Measurements from ENCODE around the gene DAB2IP.

DAB2IP gene

GRCh38 chr9:121645853-121646807 is 5.3 kb upstream of the DAB2IP start:
- no peak for DNase-seq

GRCh38 chr9:121646992-121647391 is 4.4 kb upstream of the DAB2IP start:
- no peak for DNase-seq

GRCh38 chr9:121648172-121648571 is 3.3 kb upstream of the DAB2IP start:
- no peak for DNase-seq

DNA sequence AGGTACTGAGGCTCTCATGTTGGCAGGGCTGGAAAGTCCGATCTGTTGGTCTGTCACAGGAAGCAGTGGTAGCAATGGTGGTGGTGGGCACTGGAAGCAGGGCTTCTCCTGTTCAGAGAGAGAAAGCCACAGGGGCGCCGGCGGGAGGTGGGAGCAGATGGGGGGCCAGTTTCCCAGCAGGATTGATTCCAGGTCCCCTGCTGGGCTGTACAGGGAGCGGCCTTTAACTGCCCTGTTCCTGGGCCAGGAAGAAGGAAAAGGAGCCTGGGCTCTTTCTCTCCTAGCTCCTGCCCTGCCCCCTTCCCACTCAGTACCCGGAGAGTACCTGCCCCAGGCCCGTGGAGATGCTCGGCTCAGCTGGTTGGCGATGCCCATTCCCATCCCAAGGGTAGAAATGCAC is 2.6 kb upstream of the DAB2IP start:
- no peak for DNase-seq

- no peak for DNase-seq
These were observed 1.8 kb upstream of the DAB2IP start for GRCh38 chr9:121649476-121650216.

DNA sequence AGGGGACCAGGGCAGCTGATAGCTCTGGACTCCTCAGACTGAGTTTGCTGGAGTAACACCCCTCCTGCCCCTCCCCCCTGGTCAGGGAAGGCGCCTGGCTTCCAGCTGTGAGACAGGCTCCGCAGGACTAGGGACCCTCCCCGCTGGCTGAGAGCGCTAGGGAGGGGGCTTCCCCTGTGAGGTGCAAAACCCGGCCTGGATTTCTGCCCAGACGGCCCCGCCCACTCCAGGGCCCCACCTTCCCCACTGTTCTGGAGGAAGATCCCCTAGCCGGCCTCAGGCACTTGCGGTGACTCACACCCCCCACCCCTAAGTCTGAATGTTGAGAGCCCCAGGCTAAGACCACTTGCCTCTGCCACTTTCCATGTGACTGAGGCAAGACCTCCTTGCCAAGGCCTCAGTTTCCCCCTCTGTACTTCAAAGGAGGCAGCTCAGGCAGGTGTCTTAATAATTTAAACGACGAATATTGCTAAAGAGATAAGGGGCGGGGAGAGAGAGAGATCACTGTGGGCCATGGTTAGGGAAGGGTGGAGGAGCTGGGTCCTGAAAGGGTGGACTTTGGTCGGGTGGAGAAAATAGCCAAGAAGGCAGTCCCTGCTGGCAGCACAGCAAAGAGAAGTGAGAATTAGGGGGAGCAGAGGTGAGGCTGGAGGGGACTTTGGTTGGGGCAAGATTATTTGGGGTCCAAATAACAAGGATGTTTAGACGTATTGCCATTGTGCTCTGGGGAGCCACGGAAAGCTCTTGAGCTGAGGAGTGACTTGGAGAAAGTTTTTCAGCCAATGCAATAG is 1.0 kb upstream of the DAB2IP start:
- peak; percentile 47 to 65 for DNase-seq

DNA sequence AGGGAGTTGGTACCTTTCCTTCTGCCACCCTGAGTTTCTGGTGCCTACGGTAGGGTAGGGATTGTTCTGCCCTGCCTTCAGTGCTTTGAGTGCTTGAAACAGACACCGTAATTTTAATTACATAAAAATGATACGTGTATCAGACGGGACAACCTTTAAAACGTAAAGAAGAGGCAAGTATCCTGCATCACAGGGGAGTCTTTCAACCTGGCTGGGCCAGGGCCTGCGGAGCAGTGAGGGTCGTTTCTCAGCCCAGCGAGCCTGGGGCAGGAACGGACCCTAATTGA is 483 bp upstream of the DAB2IP start:
- DNase-seq = no peak

DNA sequence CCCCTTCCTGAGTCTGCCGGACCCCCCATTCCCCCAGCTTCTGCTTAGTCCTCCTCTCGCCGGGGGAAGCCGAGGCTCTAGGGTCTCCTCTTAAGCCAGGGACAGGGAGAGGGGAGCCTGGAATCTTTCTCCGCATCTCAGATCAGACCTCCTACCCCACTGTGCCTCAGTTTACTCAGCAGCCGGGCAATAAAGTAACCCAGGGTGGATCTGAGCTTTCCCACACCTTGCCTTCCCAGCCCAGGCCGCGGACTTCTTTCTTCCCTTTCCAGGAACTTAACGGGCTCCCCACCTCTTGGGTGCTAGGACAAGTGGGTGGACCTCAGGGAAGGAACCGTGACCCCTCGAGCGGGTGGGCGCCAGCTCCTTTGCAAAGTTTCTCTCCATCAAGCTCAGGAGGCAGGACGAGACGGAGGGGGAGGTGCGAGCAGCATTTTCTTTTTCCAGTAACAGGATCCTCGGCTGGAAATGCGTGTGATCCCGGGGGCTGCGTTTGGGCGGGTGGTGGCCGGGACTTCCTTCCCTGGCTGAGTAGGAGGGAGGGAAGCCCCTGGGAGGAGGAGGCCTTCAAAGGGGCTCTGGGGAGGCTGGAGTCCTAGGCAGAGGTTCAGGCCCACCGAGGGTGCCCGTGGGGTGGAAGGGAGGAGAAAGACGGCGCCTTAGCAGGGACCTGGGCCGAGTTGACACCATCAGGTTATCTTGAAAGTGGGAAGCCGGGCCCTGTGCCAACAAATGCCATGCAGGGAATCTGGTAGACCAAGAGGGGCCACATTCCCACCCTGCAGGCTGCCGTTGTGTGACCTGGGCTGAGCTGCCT is 795 bp downstream of the DAB2IP start:
- DNase-seq = no peak

DNA sequence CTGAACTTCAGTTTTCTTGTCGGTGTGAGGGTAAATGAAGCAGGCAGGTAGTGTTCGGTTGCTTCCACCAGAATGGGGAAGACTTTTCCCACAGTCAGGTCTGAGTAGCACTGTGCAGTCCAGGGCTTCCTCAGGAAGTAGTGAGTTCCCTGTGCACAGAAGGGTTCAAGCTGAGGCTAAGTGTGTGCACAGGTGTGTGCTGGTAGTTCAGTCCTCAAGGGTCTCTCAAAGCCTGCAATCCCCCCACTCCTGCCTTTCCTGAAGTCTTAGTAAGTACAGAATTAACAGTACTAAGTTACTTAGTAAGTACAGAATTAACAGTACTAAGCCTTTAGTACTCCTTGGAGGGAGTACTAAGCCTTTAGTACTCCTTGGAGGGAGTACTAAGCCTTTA is 1.4 kb downstream of the DAB2IP start:
- no peak for DNase-seq

GRCh38 chr9:121654499-121655140 is 3.2 kb downstream of the DAB2IP start:
- DNase-seq = no peak

DNA sequence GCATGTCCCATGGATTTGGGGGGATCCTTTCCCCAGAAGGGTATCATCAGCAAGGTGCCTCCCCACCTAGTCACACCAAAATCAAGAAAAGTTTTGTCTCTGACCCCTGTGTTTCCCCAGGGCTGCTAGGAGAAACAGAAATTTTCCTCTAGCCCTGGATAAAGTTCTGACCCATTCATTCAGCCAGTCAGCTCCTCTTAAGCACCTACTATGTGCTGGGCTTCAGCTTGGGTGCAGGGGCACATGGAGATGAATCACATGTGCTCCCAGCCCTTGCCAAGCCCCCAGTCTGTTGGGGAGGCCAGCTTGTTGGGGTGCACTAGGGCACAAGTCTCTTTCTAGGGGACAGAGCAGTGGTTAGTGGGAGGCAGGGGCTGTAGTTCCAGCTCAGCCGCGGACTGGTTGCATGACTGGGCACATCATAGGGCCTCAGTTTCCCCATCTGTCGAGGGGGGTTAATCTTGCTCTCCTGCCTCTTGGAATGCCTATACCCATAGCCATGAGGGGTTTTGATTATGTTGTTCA is 3.9 kb downstream of the DAB2IP start:
- DNase-seq = no peak

GRCh38 chr9:121656941-121657470 is 5.6 kb downstream of the DAB2IP start:
- DNase-seq = no peak

- no peak for DNase-seq
These were observed 6.7 kb downstream of the DAB2IP start for GRCh38 chr9:121658166-121658565.

DNA sequence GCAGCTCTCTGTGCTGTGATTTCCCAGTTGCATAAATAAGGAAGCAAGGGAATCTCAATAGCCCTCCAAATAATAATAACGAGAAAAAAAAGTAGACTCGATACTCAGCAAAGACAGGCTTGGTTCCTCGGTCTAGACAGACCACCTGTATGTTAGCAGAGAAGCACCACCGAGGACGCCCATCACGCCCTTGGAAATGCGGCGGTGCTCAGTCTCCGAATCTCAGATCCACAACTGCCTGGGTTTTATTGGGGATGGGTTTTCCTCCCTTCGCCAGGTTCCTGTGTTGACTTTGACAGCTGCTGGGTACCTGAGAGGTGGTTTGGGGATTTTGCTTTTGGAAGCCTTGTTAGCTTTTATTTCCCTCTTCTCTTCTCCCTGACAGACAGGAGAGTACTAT is 7.2 kb downstream of the DAB2IP start:
- DNase-seq = no peak

GRCh38 chr9:121660367-121660766 is 8.9 kb downstream of the DAB2IP start:
- no peak for DNase-seq

GRCh38 chr9:121660876-121661275 is 9.4 kb downstream of the DAB2IP start:
- DNase-seq = no peak

- DNase-seq = no peak
These were observed 9.9 kb downstream of the DAB2IP start for GRCh38 chr9:121661328-121661727.

DNA sequence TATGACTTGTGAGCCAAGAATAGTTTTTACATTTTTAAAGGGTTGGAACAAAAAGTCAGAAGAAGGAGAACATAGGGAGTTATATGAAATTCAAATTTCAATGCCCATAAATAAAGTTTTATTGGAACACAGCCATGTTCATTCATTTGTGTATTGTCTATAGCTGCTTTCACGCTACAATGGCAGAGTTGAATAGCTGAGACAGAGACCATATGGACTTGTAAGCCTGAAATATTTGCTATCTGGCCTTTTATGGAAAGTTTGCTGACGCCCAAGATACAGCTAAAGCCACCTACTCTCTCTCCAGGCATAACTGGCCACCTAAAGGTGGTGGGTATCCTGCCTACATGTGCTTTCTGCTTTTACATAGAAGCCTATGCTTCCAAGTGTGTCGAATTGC is 10.9 kb downstream of the DAB2IP start:
- no peak for DNase-seq

GRCh38 chr9:121662891-121663580 is 11.6 kb downstream of the DAB2IP start:
- no peak for DNase-seq

DNA sequence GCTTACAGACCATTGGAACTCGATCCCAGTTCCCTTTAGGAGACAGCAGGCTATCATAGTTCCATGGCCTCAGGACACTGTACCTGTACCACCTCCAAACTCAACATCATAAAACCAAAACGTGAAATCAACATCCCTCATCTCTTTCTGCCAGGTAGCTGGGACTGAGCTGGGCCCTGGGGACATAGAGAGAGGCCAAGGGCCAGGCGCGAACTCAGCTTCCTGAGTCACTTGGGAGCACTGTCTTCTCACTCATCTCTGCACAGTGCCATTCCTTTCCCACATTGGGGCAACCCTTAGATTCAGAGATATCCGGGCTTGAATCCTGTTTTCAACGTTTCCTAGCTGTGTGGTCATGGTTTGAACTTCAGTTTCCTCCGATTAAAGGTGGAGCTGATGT is 12.2 kb downstream of the DAB2IP start:
- DNase-seq = no peak

DNA sequence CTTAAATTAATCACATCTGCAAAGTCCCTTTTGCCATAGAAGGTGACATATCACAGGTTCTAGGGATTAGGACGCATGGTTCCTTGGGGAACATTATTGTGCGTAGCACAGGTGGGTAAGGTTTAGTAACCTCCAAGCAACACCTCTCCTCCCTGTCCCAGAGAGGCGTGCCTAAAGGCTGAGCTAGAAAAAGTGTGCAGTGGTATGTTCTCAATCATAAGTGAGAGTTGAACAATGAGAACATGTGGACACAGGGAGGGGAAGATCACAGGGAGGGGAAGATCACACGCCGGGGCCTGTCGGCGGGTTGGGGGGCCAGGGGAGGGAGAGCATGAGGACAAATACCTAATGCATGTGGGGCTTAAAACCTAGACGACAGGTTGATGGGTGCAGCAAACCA is 14.9 kb downstream of the DAB2IP start:
- DNase-seq = no peak

Data from SHP77 (cell line).